K562 (cell line): Measurements from ENCODE around the gene MRPS26. TPM values are rescaled to one million over a fixed set of nuclear protein-coding genes. Genes with fewer than 3 reads are reported as not detected.

Source experiments
- ATAC-seq: fragments of 200-7000 bp; cut with Tn5 transposase; 3 replicates; pipeline ENCODE4 v1.9.1; 2020; ENCODE audit warnings: moderate library complexity
- BruUV-seq: library from RNA; stranded (reverse); fragments of 400-500 nt; replicated peaks from 2 replicates; lab custom pipeline; 2021; lab: Mats Ljungman, UMichigan
- CTCF ChIA-PET: fragments of 300-600 bp; formaldehyde crosslinking; extraction: SDS; loops from one replicate; lab custom pipeline; 2021; ENCODE audit warnings: low intra/inter-chr PET ratio; lab: Yijun Ruan, JAX
- POLR2A ChIA-PET: fragments of 300-600, 350-650 bp; sonication (Branson Sonifier 250); formaldehyde crosslinking; extraction: SDS; loops from one replicate; lab custom pipeline; 2021; ENCODE audit warnings: antibody characterized with exemption, inconsistent platforms; lab: Yijun Ruan, JAX
- DNase-seq, 4 experiments: peaks; one replicate each; pipeline versions ENCODE4 v3.0.0 to v3.0.0-alpha.2; 2011 to 2018; ENCODE audit warnings: low spot score in 3 of 4, mixed read lengths in 3 of 4; ENCODE audit errors: extremely low read depth in 1 of 4
- FAIRE-seq: peaks from 2 replicates; lab custom pipeline; 2011; peaks lifted over from hg19 to GRCh38; lab: Jason Lieb, UNC
- H2AFZ ChIP-seq: 2 replicates; pipeline ENCODE4 v1.6.0; 2011; ENCODE audit warnings: low read depth, low read length, control low read depth, inconsistent platforms
- H3K27ac ChIP-seq: fragments of 200-600 bp; 3 replicates; pipeline ENCODE4 v1.8.0; 2011; ENCODE audit warnings: low read depth, mild to moderate bottlenecking, control low read depth, inconsistent platforms, low read length, moderate library complexity, mixed read lengths; ENCODE audit errors: extremely low read depth
- H3K27me3 ChIP-seq, 2 experiments: fragments of 300-600 bp in 1 of 2; 2 replicates in 1 of 2; 3 replicates in 1 of 2; pipeline versions ENCODE4 v1.6.0 to v1.8.0; 2011; ENCODE audit warnings: inconsistent platforms in 2 of 2, low read length in 2 of 2, mild to moderate bottlenecking in 1 of 2, mixed read lengths in 1 of 2, moderate library complexity in 1 of 2; ENCODE audit not compliant: control insufficient read depth in 2 of 2, insufficient read depth in 2 of 2
- H3K36me3 ChIP-seq: fragments of 300-600 bp; 3 replicates; pipeline ENCODE4 v1.8.0; 2011; ENCODE audit warnings: mild to moderate bottlenecking, low read length, inconsistent platforms; ENCODE audit not compliant: control insufficient read depth, insufficient read depth
- H3K4me1 ChIP-seq, 2 experiments: fragments of 200-600 bp in 1 of 2; replicated peaks in 1 of 2; 2 replicates in 1 of 2; 3 replicates in 1 of 2; pipeline versions ENCODE4 v1.5.1 to v1.8.0; 2011; ENCODE audit warnings: inconsistent platforms in 2 of 2, low read length in 2 of 2, mild to moderate bottlenecking in 1 of 2, mixed read lengths in 1 of 2, moderate library complexity in 1 of 2; ENCODE audit not compliant: control insufficient read depth in 2 of 2, insufficient read depth in 2 of 2
- H3K4me2 ChIP-seq: 2 replicates; pipeline ENCODE4 v1.6.1; 2011; ENCODE audit warnings: low read length, control low read depth, inconsistent platforms, mixed read lengths; ENCODE audit not compliant: insufficient read depth
- H3K4me3 ChIP-seq: fragments of 200-600 bp; sonication (generic), shearing (Covaris generic); 2 replicates; pipeline ENCODE4 v1.5.1; 2016; ENCODE audit warnings: control low read depth, inconsistent platforms
- H3K79me2 ChIP-seq: fragments of 200-600 bp; 3 replicates; pipeline ENCODE4 v1.8.0; 2011; ENCODE audit warnings: low read length, inconsistent platforms; ENCODE audit not compliant: control insufficient read depth, insufficient read depth
- H3K9ac ChIP-seq, 2 experiments: 2 replicates each; pipeline versions ENCODE4 v1.6.0 to v1.6.1; 2011; ENCODE audit warnings: low read depth in 2 of 2, low read length in 2 of 2, control low read depth in 1 of 2, inconsistent platforms in 1 of 2, mild to moderate bottlenecking in 1 of 2, mixed read lengths in 1 of 2; ENCODE audit not compliant: insufficient read depth in 1 of 2
- H3K9me1 ChIP-seq: one replicate; pipeline ENCODE4 v1.6.0; 2011; ENCODE audit warnings: inconsistent platforms, mild to moderate bottlenecking, low read length, moderate library complexity; ENCODE audit not compliant: control insufficient read depth, insufficient read depth
- H3K9me3 ChIP-seq: replicated peaks from 2 replicates; pipeline ENCODE4 v1.5.1; 2011; ENCODE audit warnings: low read depth, low read length, inconsistent platforms; ENCODE audit not compliant: control insufficient read depth, insufficient read depth
- H4K20me1 ChIP-seq: replicated peaks from 2 replicates; pipeline ENCODE4 v1.6.1; 2011; ENCODE audit warnings: low read length, inconsistent platforms, mixed read lengths; ENCODE audit not compliant: control insufficient read depth, insufficient read depth
- HDAC2 ChIP-seq: fragments of 450-650 bp; IDR thresholded peaks from 2 replicates; pipeline ENCODE4 v1.6.1; 2016; ENCODE audit warnings: mild to moderate bottlenecking
- RERE ChIP-seq: sonication (generic); formaldehyde crosslinking; IDR thresholded peaks from 2 replicates; pipeline ENCODE4 v1.8.0; 2023; ENCODE audit warnings: missing genetic modification reagents, mild to moderate bottlenecking, borderline replicate concordance
- WGBS: fragments of 100-300 bp; shearing (Covaris generic); methylation state at CpG from one replicate; pipeline ENCODE4 v1.1.6; 2016; ENCODE audit warnings: low coverage, mixed read lengths; ENCODE audit not compliant: insufficient coverage; ENCODE audit errors: missing lambda C conversion rate; 5-methylcytosine and 5-hydroxymethylcytosine counted together
- in situ Hi-C: fragments of 300-500 bp; cut with MboI; formaldehyde crosslinking; loops from 4 replicates; pipeline ENCODE4 v1.15.0; 2018; ENCODE audit warnings: inconsistent platforms, mixed read lengths
- intact Hi-C: fragments of 100-400 bp; cut with micrococcal nuclease; formaldehyde crosslinking; loops from 2 replicates; pipeline ENCODE4 v1.14.2; 2022
- polyA plus RNA-seq, 8 experiments: library from polyadenylated mRNA; depleted of rRNA in 4 of 8; stranded (reverse) in 5 of 8; unstranded in 3 of 8; fragments of >200 nt; fragmentation: Nextera tagmentation in 2 of 8; fragmentation: Illumina TruSeq in 1 of 8; extraction: Ambion mirVana in 2 of 8; extraction: Trizol in 1 of 8; gene quantifications; 2 replicates each; pipeline versions ENCODE4 v1.2.1 to v1.2.3, GENCODE V29; 2011 to 2014; ENCODE audit warnings: inconsistent platforms in 1 of 8, missing spikeins in 1 of 8
- total RNA-seq, 7 experiments: library from RNA; depleted of rRNA in 6 of 7; stranded (reverse); fragments of >200 nt in 6 of 7; fragmentation: Illumina TruSeq in 2 of 7; extraction: Trizol in 2 of 7; gene quantifications; 2 replicates each; pipeline versions ENCODE4 v1.2.1 to v1.2.3, GENCODE V29; 2011 to 2021; ENCODE audit warnings: low replicate concordance in 1 of 7

Gene MRPS26
- total and polyA plus RNA-seq, 9 of the 15 experiments (the other 6 are each of a cell fraction or from before 2014, with no cell fraction given): 2.7 to 70.5 (median 28.8) TPM

DNA sequence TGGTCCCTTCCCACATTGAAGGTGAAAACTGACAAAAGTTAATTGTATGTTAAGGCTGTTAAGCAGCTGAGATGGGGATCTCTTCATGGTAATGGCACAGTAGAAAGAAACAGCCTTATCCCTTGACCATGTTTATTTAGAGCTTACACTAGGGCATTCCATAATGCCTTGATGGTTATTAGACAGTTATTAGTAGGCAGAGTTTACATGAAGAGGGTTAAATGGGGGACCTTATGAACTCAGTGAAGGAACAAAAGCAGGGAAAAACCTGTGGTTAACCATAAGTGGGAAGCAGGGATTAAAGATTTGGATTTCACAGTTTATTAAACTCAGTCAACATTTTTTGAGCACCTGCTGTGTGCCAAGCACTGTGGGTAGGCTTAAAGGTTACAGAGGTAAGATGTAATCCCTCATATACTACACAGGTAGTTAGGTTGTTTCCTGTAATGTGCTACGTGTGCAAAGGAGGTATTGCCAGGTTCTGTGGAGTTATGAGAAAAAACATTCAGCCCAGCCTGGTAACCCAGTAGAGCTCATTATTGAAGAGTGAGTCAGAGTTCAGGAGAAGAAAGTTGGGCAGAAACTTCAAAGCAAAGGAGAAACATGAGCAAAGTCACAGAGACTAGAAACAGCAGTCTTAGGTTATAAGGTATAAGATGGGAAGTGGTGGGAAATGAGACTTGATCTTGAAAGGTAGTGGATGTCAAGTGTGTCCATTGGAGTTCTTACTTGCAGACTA, 34.7 kb upstream of the MRPS26 start:
- 100% methylated on average over 1 of the region's 1 CpG for WGBS
- TF ChIP-seq RERE (CRISPR knock-in tag) (no peak), HDAC2 (no peak)
- ATAC-seq (no peak), DNase-seq (no peak), FAIRE-seq (no peak)
- no peak overlapping the region for H3K9ac ChIP-seq
- H4K20me1 ChIP-seq: no peaks in the 10 kb centered on the region; the same call in 1 of the 2 replicates
- H3K27ac ChIP-seq: no peak overlapping the region
- in situ Hi-C loops: no loop called here
- no TSS peak for BruUV-seq
- no peaks in the 10 kb centered on the region for H3K79me2 ChIP-seq
- no peaks in the 10 kb centered on the region for H3K4me1 ChIP-seq
- H2AFZ ChIP-seq: no peak overlapping the region
- H3K4me3 ChIP-seq: no peak overlapping the region
- intact Hi-C loops: no loop called here
- H3K36me3 ChIP-seq: peaks cover 52% of the 10 kb centered on the region; the same call in 1 of the 3 replicates
- CTCF ChIA-PET: no interaction called here
- POLR2A ChIA-PET: no interaction called here
- H3K27me3 ChIP-seq: no peaks in the 10 kb centered on the region
- no peak overlapping the region for H3K4me2 ChIP-seq
- H3K9me3 ChIP-seq: no peaks in the 10 kb centered on the region
- no peaks in the 10 kb centered on the region for H3K9me1 ChIP-seq
